ENCODE results near the gene CHST11. TPM values are rescaled to one million over a fixed set of nuclear protein-coding genes. Genes with fewer than 3 reads are reported as not detected.

CHST11 gene
- total and polyA plus RNA-seq, 10 of the 15 experiments (the other 5 are each of a cell fraction or from before 2014, with no cell fraction given): 1.9 to 38.1 (median 17.2) TPM

- TF ChIP-seq CUX1 (IDR thresholded peaks at IDR 0.05; ENCODE audit: insufficient replicate concordance, low read depth, low read length): no peak
- no peak for TF ChIP-seq STAT1 (conservative IDR thresholded peaks at IDR 0.05)
- TF ChIP-seq CBX5 (IDR thresholded peaks at IDR 0.05; ENCODE audit: low read depth): no peak
- 0 out of 2 replicates have a peak, but pooled peaks have one; percentile 51 for TF ChIP-seq RFX5 (IDR thresholded peaks at IDR 0.05; ENCODE audit: low read depth, low read length)
- peak; percentile 53 for TF ChIP-seq ZNF687 (IDR thresholded peaks at IDR 0.05)
- no peak for TF ChIP-seq RCOR1 (conservative IDR thresholded peaks at IDR 0.05; ENCODE audit: low read depth, low read length)
- no peak for TF ChIP-seq ZNF592 (IDR thresholded peaks at IDR 0.05)
- TF ChIP-seq NFYB (IDR thresholded peaks at IDR 0.05; ENCODE audit: insufficient read depth, low read depth, low read length): peak; percentile 83
- no peak for TF ChIP-seq ATF2 (IDR thresholded peaks at IDR 0.05; ENCODE audit: low read length)
- TF ChIP-seq, protein P1, sequence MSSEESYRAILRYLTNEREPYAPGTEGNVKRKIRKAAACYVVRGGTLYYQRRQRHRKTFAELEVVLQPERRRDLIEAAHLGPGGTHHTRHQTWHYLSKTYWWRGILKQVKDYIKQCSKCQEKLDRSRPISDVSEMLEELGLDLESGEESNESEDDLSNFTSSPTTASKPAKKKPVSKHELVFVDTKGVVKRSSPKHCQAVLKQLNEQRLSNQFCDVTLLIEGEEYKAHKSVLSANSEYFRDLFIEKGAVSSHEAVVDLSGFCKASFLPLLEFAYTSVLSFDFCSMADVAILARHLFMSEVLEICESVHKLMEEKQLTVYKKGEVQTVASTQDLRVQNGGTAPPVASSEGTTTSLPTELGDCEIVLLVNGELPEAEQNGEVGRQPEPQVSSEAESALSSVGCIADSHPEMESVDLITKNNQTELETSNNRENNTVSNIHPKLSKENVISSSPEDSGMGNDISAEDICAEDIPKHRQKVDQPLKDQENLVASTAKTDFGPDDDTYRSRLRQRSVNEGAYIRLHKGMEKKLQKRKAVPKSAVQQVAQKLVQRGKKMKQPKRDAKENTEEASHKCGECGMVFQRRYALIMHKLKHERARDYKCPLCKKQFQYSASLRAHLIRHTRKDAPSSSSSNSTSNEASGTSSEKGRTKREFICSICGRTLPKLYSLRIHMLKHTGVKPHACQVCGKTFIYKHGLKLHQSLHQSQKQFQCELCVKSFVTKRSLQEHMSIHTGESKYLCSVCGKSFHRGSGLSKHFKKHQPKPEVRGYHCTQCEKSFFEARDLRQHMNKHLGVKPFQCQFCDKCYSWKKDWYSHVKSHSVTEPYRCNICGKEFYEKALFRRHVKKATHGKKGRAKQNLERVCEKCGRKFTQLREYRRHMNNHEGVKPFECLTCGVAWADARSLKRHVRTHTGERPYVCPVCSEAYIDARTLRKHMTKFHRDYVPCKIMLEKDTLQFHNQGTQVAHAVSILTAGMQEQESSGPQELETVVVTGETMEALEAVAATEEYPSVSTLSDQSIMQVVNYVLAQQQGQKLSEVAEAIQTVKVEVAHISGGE (CRISPR knock-in tag; IDR thresholded peaks at IDR 0.05): no peak
- TF ChIP-seq POLR2A (IDR thresholded peaks at IDR 0.05; ENCODE audit: low read depth, low read length): peak; percentile 59; the same call in 1 of the 2 replicates
Observed at GRCh38 chr12:104682790-104683279, 226.1 kb downstream of the CHST11 start (continued).
